H1 (cell line): ENCODE results near the gene RELT. TPM values are rescaled to one million over a fixed set of nuclear protein-coding genes. Genes with fewer than 3 reads are reported as not detected.

Experiments used
- ATF2 ChIP-seq: IDR thresholded peaks from 2 replicates; pipeline ENCODE4 v1.6.1; 2012; ENCODE audit warnings: low read length, inconsistent platforms
- HDAC6 ChIP-seq: IDR thresholded peaks from one replicate; pipeline ENCODE4 v1.7.1; 2012; ENCODE audit warnings: low read depth, mild to moderate bottlenecking, inconsistent platforms, low read length, moderate library complexity
- POU5F1 ChIP-seq: IDR thresholded peaks from 2 replicates; pipeline ENCODE4 v1.6.1; 2011; ENCODE audit warnings: low read depth, mild to moderate bottlenecking, low read length, moderate library complexity
- polyA plus RNA-seq, 7 experiments: library from polyadenylated mRNA; depleted of rRNA in 3 of 7; stranded (reverse) in 5 of 7; unstranded in 2 of 7; fragments of >200 nt in 5 of 7; fragments of 200-250 nt in 2 of 7; gene quantifications; 1 replicate in 5 of 7; 2 replicates in 1 of 7; 4 replicates in 1 of 7; pipeline versions ENCODE4 v1.2.1 to v1.2.3, GENCODE V29; 2011 to 2013; ENCODE audit warnings: missing spikeins in 2 of 7, mixed read lengths in 2 of 7
- total RNA-seq: library from RNA; stranded (reverse); fragmentation: NEBNext Ultra II Directional; extraction: Animal tissue kit (Norgen Biotek cat#: 25700); gene quantifications from 2 replicates; pipeline ENCODE4 v1.2.1, GENCODE V29; 2021

RELT gene
- total and polyA plus RNA-seq, 2 of the 8 experiments (the other 6 are each of a cell fraction or from before 2014, with no cell fraction given), result 3.4 to 5.7 TPM

GRCh38 chr11:73376160-73376802 lies at the start of gene RELT (continued):
- TF ChIP-seq ATF2 (no peak), HDAC6 (no peak), POU5F1 (no peak)
